Tibial nerve (tissue), 4 donors: ENCODE results near the gene AAMDC.

Experiments
- CTCF ChIP-seq, 5 experiments: fragments of 200-600 bp in 3 of 5; fragments of 450-650 bp in 2 of 5; sonication (generic) in 3 of 5; IDR thresholded peaks; one replicate each; pipeline ENCODE4 v1.5.1; 2016 to 2019; ENCODE audit warnings: antibody characterized with exemption in 5 of 5, mild to moderate bottlenecking in 3 of 5, moderate library complexity in 2 of 5
- EP300 ChIP-seq, 2 donors: sonication (generic); formaldehyde crosslinking; IDR thresholded peaks; one replicate each; pipeline ENCODE4 v1.6.1; 2017; ENCODE audit warnings: antibody characterized with exemption in 2 of 2, mild to moderate bottlenecking in 1 of 2
- POLR2A ChIP-seq, 2 donors: fragments of 450-650 bp; IDR thresholded peaks; one replicate each; pipeline ENCODE4 v1.6.1; 2017; ENCODE audit warnings: antibody characterized with exemption in 2 of 2, mild to moderate bottlenecking in 2 of 2, moderate library complexity in 2 of 2

- no peak for TF ChIP-seq CTCF (IDR thresholded peaks at IDR 0.05)
- TF ChIP-seq EP300 (IDR thresholded peaks at IDR 0.05): no peak
- no peak for TF ChIP-seq POLR2A (IDR thresholded peaks at IDR 0.05)
These were observed 2.8 kb downstream of the AAMDC start for GRCh38 chr11:77823775-77824174.
